Smooth muscle cell of the brain vasculature (primary cell): Measurements from ENCODE around the gene BTF3L4.

Experiments
- DNase-seq: peaks from one replicate; pipeline ENCODE4 v3.0.0-alpha.2; 2012; ENCODE audit warnings: low read depth, low spot score

Gene BTF3L4

DNA sequence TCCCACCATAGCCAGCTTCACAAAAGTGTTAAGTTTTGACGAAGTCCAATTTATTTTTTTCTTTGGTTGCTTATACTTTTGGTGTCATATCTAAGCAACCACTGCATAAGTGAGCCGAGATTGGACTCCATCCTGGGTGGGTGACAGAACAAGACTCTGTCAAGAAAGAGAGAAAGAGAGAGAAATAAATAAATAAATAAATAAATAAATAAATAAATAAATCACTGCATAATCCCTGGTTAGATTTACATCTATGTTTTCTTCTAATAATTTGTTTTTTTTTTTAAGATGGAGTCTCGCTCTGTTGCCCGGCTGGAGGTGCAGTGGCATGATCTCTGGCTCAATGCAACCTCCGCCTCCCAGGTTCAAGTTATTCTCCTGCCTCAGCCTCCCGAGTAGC, 67.5 kb downstream of the BTF3L4 start:
- no peak for DNase-seq

DNA sequence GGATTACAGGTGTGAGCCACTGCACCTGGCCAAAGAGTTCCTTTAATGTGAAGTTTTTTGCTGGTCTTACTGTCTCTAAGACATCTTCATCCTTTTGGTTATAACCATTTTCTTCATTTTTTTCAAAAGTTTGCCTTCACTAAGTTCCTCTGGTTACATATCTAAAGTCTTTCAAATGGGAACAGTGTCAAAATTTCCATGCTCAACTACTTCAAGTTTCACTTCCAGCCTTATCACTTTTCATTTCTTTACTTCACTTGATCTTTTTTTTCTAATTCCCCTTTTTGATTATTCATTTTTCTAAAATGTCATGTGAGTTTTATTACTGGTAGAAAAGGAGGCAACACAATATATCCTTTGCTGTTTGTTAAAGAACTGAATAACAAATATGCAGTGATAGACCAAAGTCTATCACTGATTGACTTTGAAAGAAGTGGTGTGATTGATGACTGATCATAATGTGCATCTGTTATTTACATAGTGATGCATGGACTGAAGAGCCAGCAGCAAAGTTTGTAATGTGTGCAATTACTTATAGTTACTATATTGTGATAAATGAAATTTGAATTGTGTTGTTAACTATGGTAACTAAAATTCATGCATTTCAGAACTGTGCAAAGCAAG, 69.8 kb downstream of the BTF3L4 start:
- no peak for DNase-seq

DNA sequence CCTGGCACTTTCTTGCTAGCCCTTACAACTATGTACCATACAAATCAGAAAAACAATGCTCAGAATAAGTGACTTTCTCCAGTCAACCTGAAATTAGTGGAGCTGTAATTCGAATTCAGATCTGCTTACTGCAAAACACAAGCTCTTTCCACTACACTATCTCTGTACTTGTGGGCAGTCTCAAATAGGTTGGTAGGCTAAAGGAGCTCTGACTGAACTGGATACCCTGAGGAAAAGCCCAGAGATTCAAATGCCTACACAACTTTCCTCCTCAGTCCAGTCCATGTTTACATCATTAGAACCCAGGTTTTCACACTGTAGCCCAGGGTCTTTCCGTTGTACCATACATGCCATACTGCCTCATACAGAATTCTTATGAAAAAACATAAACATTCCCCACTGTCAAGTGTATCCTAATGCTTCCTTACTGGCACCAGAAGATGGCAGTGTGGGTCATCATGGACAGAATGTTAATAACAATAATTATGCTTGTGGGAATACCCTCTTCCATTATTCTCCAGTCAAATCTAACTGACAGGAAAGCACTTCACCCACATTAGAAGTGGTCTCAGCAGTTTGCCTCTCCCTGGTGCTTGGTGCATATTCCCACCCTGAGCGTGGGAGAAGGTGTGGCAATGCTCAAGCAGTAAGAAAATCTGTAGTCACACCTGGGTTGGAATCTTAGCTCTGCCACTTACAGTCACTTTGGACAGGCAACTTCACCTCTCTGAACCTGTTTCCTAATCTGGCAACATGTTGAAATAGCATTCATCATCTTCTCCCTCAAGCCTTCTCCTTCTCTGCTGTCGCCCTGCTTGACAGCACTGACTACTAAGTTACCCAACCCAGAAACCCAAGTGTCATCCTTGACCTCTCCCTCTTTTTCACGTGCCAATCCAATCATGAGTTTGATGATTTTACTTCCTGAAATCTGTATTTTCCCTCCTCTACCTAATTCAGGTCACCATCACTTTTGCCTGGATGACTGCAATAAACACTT, 71.4 kb downstream of the BTF3L4 start:
- DNase-seq = no peak

DNA sequence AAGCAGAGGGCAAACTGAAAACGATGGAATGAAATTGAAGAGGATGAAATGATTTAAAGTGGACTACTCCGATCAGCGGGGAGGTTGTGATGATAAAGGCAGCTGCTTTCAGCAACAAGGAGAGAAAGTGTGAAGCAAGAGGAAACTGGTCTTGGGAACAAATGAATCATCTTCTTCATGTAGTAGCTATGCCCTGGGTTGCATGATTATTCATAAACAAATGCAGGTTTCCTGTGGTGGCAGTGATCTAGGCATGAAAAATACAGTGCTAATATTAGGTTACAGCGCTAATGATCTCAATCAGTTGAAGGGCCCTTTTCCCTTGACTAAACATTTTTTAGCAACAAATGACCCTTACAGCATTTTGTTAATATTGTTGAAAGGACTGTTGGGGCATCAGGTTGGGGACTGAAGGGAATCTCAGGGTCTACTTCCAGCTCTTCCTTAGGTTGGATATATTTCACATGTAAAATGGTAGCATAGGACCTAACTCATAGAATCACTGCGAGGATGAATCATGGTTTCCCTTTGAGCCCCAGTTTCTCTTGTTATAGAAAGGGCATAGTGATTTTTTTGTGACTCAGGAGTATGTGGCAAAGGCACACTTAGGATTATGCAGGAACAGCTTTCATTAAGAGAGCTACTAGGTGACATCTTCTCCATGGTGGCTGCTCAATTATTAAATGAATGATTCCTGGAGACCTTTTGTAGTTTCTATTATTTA, 83.9 kb downstream of the BTF3L4 start:
- peak; percentile 53 for DNase-seq
